KBM-7 (cell line): Measurements from ENCODE around the gene IQSEC1.

ENCODE experiments used
- DNase-seq: peaks from one replicate; pipeline ENCODE4 v3.0.0-alpha.2; 2015
- in situ Hi-C: fragments of 300-500 bp; cut with MboI; formaldehyde crosslinking; loops from 2 replicates; pipeline ENCODE4 v1.14.3; 2020; ENCODE audit warnings: low sequenced_read_pairs, low pct_unique_long_range_greater_than_20kb, mixed read lengths

The IQSEC1 gene

GRCh38 chr3:13088028-13089006 is 15.1 kb upstream of the IQSEC1 start:
- no peak for DNase-seq
- in situ Hi-C loops: no loop called here

- in situ Hi-C loops: no loop called here
- peak; percentile 48 for DNase-seq
Measured at GRCh38 chr3:13087320-13087990, 14.2 kb upstream of the IQSEC1 start.

GRCh38 chr3:13086531-13086981 is 13.3 kb upstream of the IQSEC1 start:
- in situ Hi-C loops: no loop called here
- DNase-seq: no peak

GRCh38 chr3:13085846-13086179 is 12.6 kb upstream of the IQSEC1 start:
- DNase-seq: no peak
- in situ Hi-C loops: no loop called here

GRCh38 chr3:13085081-13085845 is 12.0 kb upstream of the IQSEC1 start:
- no peak for DNase-seq
- in situ Hi-C loops: no loop called here

GRCh38 chr3:13083898-13084297 is 10.7 kb upstream of the IQSEC1 start:
- DNase-seq: no peak
- in situ Hi-C loops: no loop called here

- in situ Hi-C loops: no loop called here
- no peak for DNase-seq
Measured at GRCh38 chr3:13083254-13083653, 10.0 kb upstream of the IQSEC1 start.

GRCh38 chr3:13082677-13083076 is 9.4 kb upstream of the IQSEC1 start:
- in situ Hi-C loops: no loop called here
- no peak for DNase-seq

GRCh38 chr3:13081603-13082360 is 8.6 kb upstream of the IQSEC1 start:
- in situ Hi-C loops: no loop called here
- no peak for DNase-seq

- in situ Hi-C loops: no loop called here
- no peak for DNase-seq
Measured at GRCh38 chr3:13080591-13080990, 7.4 kb upstream of the IQSEC1 start.

- no peak for DNase-seq
- in situ Hi-C loops: no loop called here
Measured at GRCh38 chr3:13080026-13080425, 6.8 kb upstream of the IQSEC1 start.

GRCh38 chr3:13079510-13079909 is 6.3 kb upstream of the IQSEC1 start:
- in situ Hi-C loops: no loop called here
- DNase-seq: no peak

GRCh38 chr3:13079051-13079450 is 5.8 kb upstream of the IQSEC1 start:
- in situ Hi-C loops: no loop called here
- DNase-seq: no peak

GRCh38 chr3:13078163-13078905 is 5.1 kb upstream of the IQSEC1 start:
- DNase-seq: no peak
- in situ Hi-C loops: no loop called here

- DNase-seq: no peak
- in situ Hi-C loops: no loop called here
Measured at GRCh38 chr3:13077431-13078162, 4.4 kb upstream of the IQSEC1 start.

- in situ Hi-C loops: no loop called here
- no peak for DNase-seq
Measured at GRCh38 chr3:13075986-13076654, 2.9 kb upstream of the IQSEC1 start.

- DNase-seq: peak; percentile 51
- in situ Hi-C loops: no loop called here
Measured at GRCh38 chr3:13075318-13075717, 2.1 kb upstream of the IQSEC1 start.
